ENCODE data around the gene ZSCAN26.
"Not testable (repeated sequence)": the region's sequence is repeated elsewhere in the genome, so short reads cannot be mapped to it uniquely, and the experiment has no call there.

The ZSCAN26 gene

GRCh38 chr6:28257042-28257441 lies 9.9 kb upstream of the ZSCAN26 start:
- DNase-seq (ENCODE audit: low read depth): no peak

GRCh38 chr6:28258877-28259777 lies 7.8 kb upstream of the ZSCAN26 start, which contains the start of gene NKAPL:
TSS of gene NKAPL (plus strand) at chr6:28259297. CDS start at chr6:28259372, 75 bp downstream.
- DNase-seq (ENCODE audit: low read depth): no peak

GRCh38 chr6:28263922-28264321 lies 3.0 kb upstream of the ZSCAN26 start:
- no peak for DNase-seq (ENCODE audit: low read depth)

GRCh38 chr6:28264834-28265401 lies 2.0 kb upstream of the ZSCAN26 start:
- no peak for DNase-seq (ENCODE audit: low read depth)

- no peak for DNase-seq (ENCODE audit: low read depth)
Measured at GRCh38 chr6:28266563-28266961, 381 bp upstream of the ZSCAN26 start.

- no peak for DNase-seq (ENCODE audit: low read depth)
Measured at GRCh38 chr6:28267695-28268059, 734 bp downstream of the ZSCAN26 start.

GRCh38 chr6:28269492-28269891 lies 2.5 kb downstream of the ZSCAN26 start:
- DNase-seq (ENCODE audit: low read depth): no peak

GRCh38 chr6:28274888-28275287 lies 7.9 kb downstream of the ZSCAN26 start:
- no peak for DNase-seq (ENCODE audit: low read depth)

- DNase-seq (ENCODE audit: low read depth): no peak
Measured at GRCh38 chr6:28277746-28278145, 10.8 kb downstream of the ZSCAN26 start.

GRCh38 chr6:28280595-28281287 lies 13.8 kb downstream of the ZSCAN26 start:
- DNase-seq (ENCODE audit: low read depth): no peak

GRCh38 chr6:28281288-28282064 lies 14.5 kb downstream of the ZSCAN26 start, which contains the start of gene PGBD1:
TSS of gene PGBD1 (plus strand) at chr6:28281572. CDS start at chr6:28283814, 2,242 bp downstream.
- DNase-seq (ENCODE audit: low read depth): peak; percentile 10

- DNase-seq (ENCODE audit: low read depth): no peak
Measured at GRCh38 chr6:28282926-28283325, 16.0 kb downstream of the ZSCAN26 start.

GRCh38 chr6:28291573-28291972 lies 24.6 kb downstream of the ZSCAN26 start:
- DNase-seq (ENCODE audit: low read depth): no peak

GRCh38 chr6:28295326-28295725 lies 28.4 kb downstream of the ZSCAN26 start:
- no peak for DNase-seq (ENCODE audit: low read depth)

GRCh38 chr6:28296520-28297060 lies 29.6 kb downstream of the ZSCAN26 start:
- no peak for DNase-seq (ENCODE audit: low read depth)

GRCh38 chr6:28303570-28303969 lies 36.6 kb downstream of the ZSCAN26 start:
- DNase-seq (ENCODE audit: low read depth): no peak

GRCh38 chr6:28306363-28306762 lies 39.4 kb downstream of the ZSCAN26 start:
- DNase-seq (ENCODE audit: low read depth): not testable (repeated sequence)

GRCh38 chr6:28311139-28311823 lies 44.3 kb downstream of the ZSCAN26 start:
- DNase-seq (ENCODE audit: low read depth): no peak

- DNase-seq (ENCODE audit: low read depth): no peak
Measured at GRCh38 chr6:28312939-28313338, 46.0 kb downstream of the ZSCAN26 start.

GRCh38 chr6:28315628-28316027 lies 48.7 kb downstream of the ZSCAN26 start:
- DNase-seq (ENCODE audit: low read depth): no peak

- not testable (repeated sequence) for DNase-seq (ENCODE audit: low read depth)
Measured at GRCh38 chr6:28317866-28318265, 50.9 kb downstream of the ZSCAN26 start.

Measured in T follicular helper cell (primary cell).